Stomach smooth muscle (tissue), 2 donors: Measurements from ENCODE around the gene MOGAT1.

Source experiments
- H3K27ac ChIP-seq: one replicate; pipeline ENCODE4 v1.7.0; 2013; ENCODE audit warnings: mild to moderate bottlenecking, low read length, inconsistent platforms
- H3K27me3 ChIP-seq, 2 donors: one replicate each; pipeline ENCODE4 v1.7.0; 2013; ENCODE audit warnings: low read length in 2 of 2; ENCODE audit not compliant: insufficient read depth in 2 of 2, control insufficient read depth in 1 of 2
- H3K36me3 ChIP-seq, 2 donors: one replicate each; pipeline ENCODE4 v1.7.0; 2013; ENCODE audit warnings: low read length in 2 of 2; ENCODE audit not compliant: control insufficient read depth in 2 of 2, insufficient read depth in 2 of 2
- H3K4me1 ChIP-seq: one replicate; pipeline ENCODE4 v1.7.0; 2013; ENCODE audit warnings: low read length; ENCODE audit not compliant: control insufficient read depth, insufficient read depth
- H3K4me3 ChIP-seq, 2 donors: one replicate each; pipeline ENCODE4 v1.7.0; 2013; ENCODE audit warnings: low read length in 2 of 2
- H3K9ac ChIP-seq, 2 donors: one replicate each; pipeline ENCODE4 v1.7.0; 2013; ENCODE audit warnings: low read length in 2 of 2, mild to moderate bottlenecking in 1 of 2
- H3K9me3 ChIP-seq, 2 donors: one replicate each; pipeline ENCODE4 v1.7.0; 2013; ENCODE audit warnings: low read length in 2 of 2; ENCODE audit not compliant: control insufficient read depth in 2 of 2
- donor health status: healthy.
- donor health status: Pancreatic carcinoma.

MOGAT1 gene

DNA sequence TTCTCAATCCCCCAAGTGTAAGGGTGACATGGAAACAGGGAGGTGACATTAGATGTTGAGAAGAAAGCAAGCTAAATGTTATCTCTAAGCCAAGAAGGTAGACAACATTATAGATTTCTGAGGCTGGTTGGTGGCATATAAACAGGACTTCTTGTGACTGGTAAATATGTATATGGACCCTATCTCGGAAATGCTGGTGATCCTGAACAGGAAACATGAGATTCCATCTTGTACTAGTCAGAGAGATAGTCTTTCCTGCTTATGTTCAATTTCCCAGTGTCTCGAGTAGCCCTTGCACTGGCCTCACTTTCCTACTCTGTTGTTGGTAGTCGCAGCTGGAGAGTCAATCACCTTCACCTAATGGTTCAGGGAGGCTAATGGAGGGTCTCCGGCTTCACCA lies 26.8 kb downstream of the MOGAT1 start:
- H3K36me3 ChIP-seq = no peaks in the 10 kb centered on the region
- no peak overlapping the region for H3K27ac ChIP-seq
- H3K9me3 ChIP-seq = no peaks in the 10 kb centered on the region
- no peaks in the 10 kb centered on the region for H3K27me3 ChIP-seq
- no peak overlapping the region for H3K9ac ChIP-seq
- no peak overlapping the region for H3K4me3 ChIP-seq
- H3K4me1 ChIP-seq = no peaks in the 10 kb centered on the region

DNA sequence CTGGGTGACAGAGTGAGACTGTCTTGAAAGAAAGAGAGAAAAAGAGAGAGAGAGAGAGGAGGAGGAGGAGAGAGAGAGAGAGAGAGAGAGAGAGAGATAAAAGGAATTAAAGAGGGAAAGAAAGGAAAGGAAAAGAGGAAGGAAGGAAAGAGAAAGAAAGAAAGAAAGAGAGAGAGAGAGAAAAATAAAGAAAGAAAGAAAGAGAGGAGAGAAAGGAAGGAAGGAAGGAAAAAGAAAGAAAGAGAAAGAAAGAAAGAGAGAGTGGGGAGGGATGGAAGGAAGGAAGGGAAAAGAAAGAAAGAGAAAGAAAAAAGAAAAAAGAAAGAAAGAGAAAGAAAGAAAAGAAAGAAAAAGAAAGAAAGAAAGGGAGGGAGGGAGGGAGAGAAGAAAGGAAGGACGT lies 29.8 kb downstream of the MOGAT1 start:
- Histone ChIP-seq H3K27me3 (no peaks in the 10 kb centered on the region), H3K4me3 (no peak overlapping the region), H3K36me3 (no peaks in the 10 kb centered on the region)

DNA sequence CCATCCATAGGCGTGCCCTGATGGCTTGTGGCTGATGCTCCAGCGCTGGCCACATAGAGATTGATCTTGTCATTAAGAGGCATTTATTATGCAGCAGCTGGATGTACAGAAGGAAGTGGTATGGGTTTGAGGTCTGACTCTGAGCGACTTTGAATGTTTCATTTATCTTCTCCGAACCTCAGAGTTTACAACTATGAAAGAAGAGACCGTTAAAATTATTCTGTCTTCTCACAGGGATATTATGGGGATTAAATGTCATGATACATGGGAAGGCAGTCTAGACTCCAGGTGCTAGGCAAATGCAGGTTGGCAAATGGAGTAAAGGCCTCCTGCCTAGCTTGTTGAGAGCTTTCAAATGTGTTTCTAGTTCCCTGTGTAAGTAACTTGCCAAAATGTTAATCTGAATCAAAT lies 30.3 kb downstream of the MOGAT1 start:
- Histone ChIP-seq H3K27me3 (no peaks in the 10 kb centered on the region), H3K4me3 (no peak overlapping the region), H3K9ac (no peak overlapping the region), H3K36me3 (no peaks in the 10 kb centered on the region), H3K4me1 (peaks cover 2% of the 10 kb centered on the region), H3K9me3 (no peaks in the 10 kb centered on the region), H3K27ac (no peak overlapping the region)

More for the DNA sequence above, 29.8 kb downstream of the MOGAT1 start:
- no peaks in the 10 kb centered on the region for H3K9me3 ChIP-seq
- H3K27ac ChIP-seq = no peak overlapping the region
- H3K4me1 ChIP-seq = peaks cover 2% of the 10 kb centered on the region
- no peak overlapping the region for H3K9ac ChIP-seq

DNA sequence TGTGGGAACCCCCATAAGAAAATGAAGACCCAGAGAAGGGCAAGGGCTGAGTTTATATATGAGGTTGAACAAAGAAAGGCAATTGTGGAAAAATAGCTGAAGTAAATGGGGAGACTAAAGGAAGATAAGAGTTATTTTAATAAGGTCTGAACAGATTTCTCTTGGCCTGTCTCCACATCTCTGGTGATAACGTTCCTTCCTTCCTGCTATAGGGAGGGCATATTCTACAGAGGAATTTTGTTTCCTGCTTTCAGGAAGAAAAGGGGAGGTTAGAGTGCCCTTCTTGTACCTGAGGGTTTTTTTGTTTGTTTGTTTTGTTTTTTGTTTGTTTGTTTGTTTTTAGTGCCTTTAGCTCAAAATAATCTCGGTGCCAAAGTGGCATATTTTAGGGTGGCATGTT lies 31.6 kb downstream of the MOGAT1 start:
- Histone ChIP-seq H3K27ac (no peak overlapping the region), H3K9ac (no peak overlapping the region), H3K9me3 (no peaks in the 10 kb centered on the region), H3K4me1 (peaks cover 7% of the 10 kb centered on the region), H3K4me3 (no peak overlapping the region), H3K27me3 (no peaks in the 10 kb centered on the region), H3K36me3 (no peaks in the 10 kb centered on the region)

DNA sequence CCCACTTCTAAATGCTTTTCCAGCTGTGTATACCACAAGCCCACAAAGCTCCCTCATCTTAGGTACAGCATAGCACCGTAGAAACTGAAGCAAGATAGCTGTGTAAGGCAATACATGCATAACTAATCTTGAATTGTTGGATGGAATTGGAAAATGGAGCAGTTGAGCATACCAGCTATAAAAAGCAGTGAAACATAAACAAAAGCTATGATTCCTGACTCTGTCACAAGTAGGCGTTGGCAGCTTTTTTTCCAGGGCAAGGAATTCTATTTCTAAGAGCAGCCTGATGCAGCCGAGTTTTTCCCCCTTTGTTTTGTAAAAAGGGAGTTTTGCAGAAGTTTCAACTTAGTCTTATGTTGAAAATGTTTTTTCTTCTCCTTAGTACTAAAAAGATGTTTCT lies 32.4 kb downstream of the MOGAT1 start:
- peak overlapping the region in 1 of 2 donors; percentile 52 for H3K4me3 ChIP-seq
- peaks cover 9% of the 10 kb centered on the region for H3K4me1 ChIP-seq
- no peaks in the 10 kb centered on the region for H3K36me3 ChIP-seq
- H3K27me3 ChIP-seq = no peaks in the 10 kb centered on the region
- no peaks in the 10 kb centered on the region for H3K9me3 ChIP-seq
- H3K27ac ChIP-seq = no peak overlapping the region
- H3K9ac ChIP-seq = no peak overlapping the region

DNA sequence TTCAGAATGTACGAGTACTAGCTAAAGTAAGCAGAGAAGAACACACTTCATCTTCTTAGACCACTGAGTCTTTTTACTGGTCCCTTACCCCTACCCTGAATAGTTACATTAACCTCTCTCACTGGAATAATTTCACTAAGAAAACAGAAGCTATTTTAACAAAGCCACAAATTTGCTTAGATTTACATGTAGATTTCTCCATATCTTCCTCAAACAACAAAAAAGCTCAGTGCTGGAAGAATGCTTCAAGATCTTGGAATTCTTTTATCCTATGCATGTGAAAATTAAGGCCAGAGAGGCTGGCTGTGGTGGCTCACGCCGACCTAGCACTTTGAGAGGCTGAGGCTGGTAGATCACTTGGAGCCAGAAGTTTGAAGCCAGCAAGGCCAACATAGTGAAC lies 35.2 kb downstream of the MOGAT1 start:
- H3K4me1 ChIP-seq = peaks cover 16% of the 10 kb centered on the region
- no peaks in the 10 kb centered on the region for H3K27me3 ChIP-seq
- H3K4me3 ChIP-seq = no peak overlapping the region
- H3K36me3 ChIP-seq = no peaks in the 10 kb centered on the region
- H3K9me3 ChIP-seq = no peaks in the 10 kb centered on the region
- H3K27ac ChIP-seq = no peak overlapping the region
- no peak overlapping the region for H3K9ac ChIP-seq

DNA sequence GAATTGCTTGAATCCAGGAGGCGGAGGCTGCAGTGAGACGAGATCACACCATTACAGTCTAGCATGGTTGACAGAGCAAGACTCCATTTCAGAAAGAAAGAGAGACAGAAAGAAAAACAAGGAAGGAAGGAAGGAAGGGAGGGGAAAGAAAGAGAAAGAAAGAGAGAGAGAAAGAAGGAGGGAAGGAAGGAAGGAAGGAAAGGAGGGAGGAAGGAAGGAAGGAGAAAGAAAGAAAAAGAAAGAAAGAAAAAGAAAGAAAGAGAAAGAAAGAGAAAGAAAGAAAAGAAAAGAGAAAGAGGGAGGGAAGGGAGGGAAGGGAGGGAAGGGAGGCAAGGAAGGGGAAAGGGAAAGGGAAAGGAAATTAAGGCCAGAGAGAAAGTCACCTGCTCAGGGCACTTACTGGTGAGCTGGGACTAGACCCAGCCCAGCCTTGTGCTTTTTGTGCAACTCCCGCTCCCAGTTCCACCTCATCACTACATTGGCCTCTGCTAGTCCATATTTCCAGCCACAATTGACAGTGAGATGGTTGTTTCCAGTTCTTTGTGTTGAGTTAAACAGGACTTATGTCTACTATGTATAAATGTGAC lies 35.7 kb downstream of the MOGAT1 start:
- Histone ChIP-seq H3K27me3 (no peaks in the 10 kb centered on the region), H3K9ac (no peak overlapping the region)

DNA sequence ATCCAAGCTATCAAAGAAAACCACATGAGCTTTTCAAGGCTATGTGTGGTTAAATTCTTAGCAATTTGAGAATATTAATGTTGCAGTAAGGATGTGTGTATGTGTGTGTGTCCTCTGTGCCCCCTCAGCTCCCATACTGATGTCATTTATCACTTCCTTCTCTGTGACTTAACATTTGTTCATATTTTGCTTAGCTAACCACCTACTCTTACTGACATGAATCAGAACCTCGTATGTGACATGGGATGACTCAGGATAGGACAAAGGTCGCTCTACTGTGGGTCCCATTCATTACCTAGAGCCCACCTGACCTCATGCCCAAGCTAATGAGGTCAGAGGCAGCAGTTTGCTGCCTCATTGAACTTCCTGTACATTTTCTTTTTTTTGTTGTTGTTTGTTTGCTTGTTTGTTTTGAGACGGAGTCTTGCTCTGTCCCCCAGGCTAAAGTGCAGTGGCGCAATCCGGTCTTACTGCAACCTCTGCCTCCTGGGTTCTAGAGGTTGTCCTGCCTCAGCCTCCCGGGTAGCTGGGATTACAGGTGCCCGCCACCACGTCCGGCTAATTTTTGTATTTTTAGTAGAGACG lies 36.3 kb downstream of the MOGAT1 start:
- Histone ChIP-seq H3K4me3 (no peak overlapping the region), H3K9me3 (no peaks in the 10 kb centered on the region), H3K27me3 (no peaks in the 10 kb centered on the region), H3K9ac (no peak overlapping the region), H3K27ac (no peak overlapping the region), H3K4me1 (peaks cover 16% of the 10 kb centered on the region), H3K36me3 (no peaks in the 10 kb centered on the region)

More for the DNA sequence above, 35.7 kb downstream of the MOGAT1 start:
- H3K36me3 ChIP-seq = no peaks in the 10 kb centered on the region
- H3K4me3 ChIP-seq = no peak overlapping the region
- no peaks in the 10 kb centered on the region for H3K9me3 ChIP-seq
- H3K4me1 ChIP-seq = peaks cover 16% of the 10 kb centered on the region
- no peak overlapping the region for H3K27ac ChIP-seq

DNA sequence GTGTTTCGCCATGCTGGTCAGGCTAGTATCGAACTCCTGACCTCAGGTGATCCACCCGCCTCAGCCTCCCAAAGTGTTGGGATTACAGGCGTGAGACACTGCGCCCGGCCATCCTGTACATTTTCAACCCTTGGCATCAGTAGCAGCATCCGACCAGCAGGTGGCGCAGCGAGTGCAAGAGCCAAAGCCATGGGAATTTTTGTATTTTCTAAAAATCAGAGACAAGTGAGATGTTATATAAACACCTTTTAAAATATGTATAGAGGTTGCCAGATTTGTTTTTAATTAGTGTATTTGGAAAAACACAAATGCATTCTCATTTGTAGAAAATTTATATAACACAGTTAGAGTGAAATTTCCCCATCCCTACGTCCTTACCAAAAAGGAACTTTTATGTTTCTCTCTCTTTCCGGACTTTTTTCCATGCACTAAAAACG lies 36.8 kb downstream of the MOGAT1 start:
- no peaks in the 10 kb centered on the region for H3K9me3 ChIP-seq
- peaks cover 16% of the 10 kb centered on the region for H3K4me1 ChIP-seq
- H3K27ac ChIP-seq = no peak overlapping the region
- no peak overlapping the region for H3K9ac ChIP-seq
- H3K36me3 ChIP-seq = no peaks in the 10 kb centered on the region
- no peak overlapping the region for H3K4me3 ChIP-seq
- H3K27me3 ChIP-seq = no peaks in the 10 kb centered on the region

DNA sequence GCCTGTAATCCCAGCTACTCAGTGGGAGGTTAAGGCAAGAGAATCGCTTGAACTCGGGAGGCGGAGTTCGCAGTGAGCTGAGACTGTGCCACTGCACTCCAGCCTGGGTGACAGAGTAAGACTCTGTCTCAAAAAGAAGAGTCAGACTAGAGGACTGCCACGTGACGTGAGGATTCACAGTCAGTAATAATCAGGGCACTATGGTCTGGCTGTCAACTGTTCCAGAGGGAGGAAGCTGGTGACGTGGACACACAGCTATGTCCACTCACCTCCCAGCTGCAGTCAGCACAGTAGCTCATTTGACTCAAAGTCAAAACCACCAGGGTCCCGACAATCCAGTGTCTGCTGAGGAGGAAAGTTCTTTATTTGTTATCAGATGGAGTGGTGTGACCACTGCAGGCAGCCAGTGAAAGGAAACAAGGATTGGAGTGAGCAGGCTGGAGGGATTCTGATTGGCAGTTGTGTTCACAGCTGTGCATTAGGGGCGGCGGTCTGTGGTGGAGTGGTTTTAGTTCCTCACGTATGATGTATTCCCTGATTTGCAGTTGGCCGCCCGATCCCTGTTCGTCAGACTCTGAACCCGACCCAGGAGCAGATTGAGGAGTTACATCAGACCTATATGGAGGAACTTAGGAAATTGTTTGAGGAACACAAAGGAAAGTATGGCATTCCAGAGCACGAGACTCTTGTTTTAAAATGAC lies 37.9 kb downstream of the MOGAT1 start:
- Histone ChIP-seq H3K36me3 (no peaks in the 10 kb centered on the region), H3K9ac (peak overlapping the region in 1 of 2 donors; percentile 21), H3K27ac (peak overlapping the region; percentile 37), H3K27me3 (no peaks in the 10 kb centered on the region), H3K4me1 (peaks cover 14% of the 10 kb centered on the region), H3K9me3 (no peaks in the 10 kb centered on the region), H3K4me3 (peak overlapping the region; percentile 35 to 37)

DNA sequence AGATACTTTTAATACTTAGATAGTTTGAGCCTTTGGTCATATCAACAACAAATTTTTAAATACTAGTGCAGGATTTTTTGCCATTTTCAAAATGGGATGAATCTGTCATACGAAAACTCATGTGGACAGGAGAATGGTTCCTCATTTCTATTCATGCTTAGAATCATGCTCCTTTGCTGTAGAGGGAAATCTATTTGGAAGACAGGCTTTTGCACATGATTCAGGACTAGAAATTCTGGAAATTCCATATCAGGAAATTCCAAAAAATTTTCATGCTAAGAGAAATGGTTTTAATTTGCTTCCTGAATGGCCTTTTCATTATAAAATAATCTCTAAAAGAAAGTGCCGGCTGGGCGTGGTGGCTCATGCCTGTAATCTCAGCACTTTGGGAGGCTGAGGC lies 39.3 kb downstream of the MOGAT1 start:
- Histone ChIP-seq H3K9ac (no peak overlapping the region), H3K4me3 (no peak overlapping the region), H3K9me3 (no peaks in the 10 kb centered on the region), H3K36me3 (no peaks in the 10 kb centered on the region), H3K27me3 (no peaks in the 10 kb centered on the region), H3K27ac (no peak overlapping the region), H3K4me1 (peaks cover 19% of the 10 kb centered on the region)
